Prostate gland (tissue), 2 donors: ENCODE results near the gene CCDC93. TPM values are rescaled to one million over a fixed set of nuclear protein-coding genes. Genes with fewer than 3 reads are reported as not detected.

Source experiments
- DNase-seq: peaks from one replicate; pipeline ENCODE4 v3.0.0-alpha.2; 2019; ENCODE audit warnings: low spot score
- H3K27ac ChIP-seq, 2 donors: fragments of 200-600 bp; sonication (generic); 2 replicates each; pipeline ENCODE4 v1.5.1; 2017 to 2019
- H3K27me3 ChIP-seq: fragments of 200-600 bp; sonication (generic); replicated peaks from 2 replicates; pipeline ENCODE4 v1.5.1; 2019; ENCODE audit not compliant: insufficient read depth
- H3K36me3 ChIP-seq, 2 donors: fragments of 200-600 bp; sonication (generic); 1 replicate in 1 of 2; 2 replicates in 1 of 2; pipeline versions ENCODE4 v1.5.1 to v1.8.1; 2017 to 2019
- H3K4me1 ChIP-seq: fragments of 200-600 bp; sonication (generic); replicated peaks from 2 replicates; pipeline ENCODE4 v1.5.1; 2019
- H3K4me3 ChIP-seq, 2 donors: fragments of 200-600 bp; sonication (generic); 2 replicates each; pipeline ENCODE4 v1.5.1; 2017 to 2019
- H3K9me3 ChIP-seq: fragments of 200-600 bp; sonication (generic); 2 replicates; pipeline ENCODE4 v1.5.1; 2017
- CTCF ChIP-seq, 4 experiments: fragments of 200-600 bp in 2 of 4; fragments of 450-650 bp in 2 of 4; sonication (generic) in 2 of 4; IDR thresholded peaks; 1 replicate in 3 of 4; 2 replicates in 1 of 4; pipeline ENCODE4 v1.5.1; 2016 to 2019; ENCODE audit warnings: antibody characterized with exemption in 4 of 4, mild to moderate bottlenecking in 2 of 4, moderate library complexity in 2 of 4
- POLR2A ChIP-seq: fragments of 450-650 bp; IDR thresholded peaks from one replicate; pipeline ENCODE4 v1.6.1; 2016; ENCODE audit warnings: antibody characterized with exemption, mild to moderate bottlenecking
- POLR2AphosphoS5 ChIP-seq: sonication (generic); formaldehyde crosslinking; IDR thresholded peaks from one replicate; pipeline ENCODE4 v1.6.1; 2017; ENCODE audit warnings: antibody characterized with exemption
- WGBS: methylation state at CpG from one replicate; pipeline ENCODE4 v1.1.5; 2018; 5-methylcytosine and 5-hydroxymethylcytosine counted together
- intact Hi-C: fragments of 100-400 bp; cut with DNase I; formaldehyde crosslinking; loops from one replicate; pipeline ENCODE4 v1.14.2; 2022
- total RNA-seq, 2 donors: library from RNA; depleted of rRNA; stranded (reverse); fragments of >200 nt; gene quantifications; one replicate each; pipeline ENCODE4 v1.1.0, GENCODE V29; 2016

The CCDC93 gene
- total RNA-seq, 2 donors from 2014 or later = 9.6 to 39.8 TPM

DNA sequence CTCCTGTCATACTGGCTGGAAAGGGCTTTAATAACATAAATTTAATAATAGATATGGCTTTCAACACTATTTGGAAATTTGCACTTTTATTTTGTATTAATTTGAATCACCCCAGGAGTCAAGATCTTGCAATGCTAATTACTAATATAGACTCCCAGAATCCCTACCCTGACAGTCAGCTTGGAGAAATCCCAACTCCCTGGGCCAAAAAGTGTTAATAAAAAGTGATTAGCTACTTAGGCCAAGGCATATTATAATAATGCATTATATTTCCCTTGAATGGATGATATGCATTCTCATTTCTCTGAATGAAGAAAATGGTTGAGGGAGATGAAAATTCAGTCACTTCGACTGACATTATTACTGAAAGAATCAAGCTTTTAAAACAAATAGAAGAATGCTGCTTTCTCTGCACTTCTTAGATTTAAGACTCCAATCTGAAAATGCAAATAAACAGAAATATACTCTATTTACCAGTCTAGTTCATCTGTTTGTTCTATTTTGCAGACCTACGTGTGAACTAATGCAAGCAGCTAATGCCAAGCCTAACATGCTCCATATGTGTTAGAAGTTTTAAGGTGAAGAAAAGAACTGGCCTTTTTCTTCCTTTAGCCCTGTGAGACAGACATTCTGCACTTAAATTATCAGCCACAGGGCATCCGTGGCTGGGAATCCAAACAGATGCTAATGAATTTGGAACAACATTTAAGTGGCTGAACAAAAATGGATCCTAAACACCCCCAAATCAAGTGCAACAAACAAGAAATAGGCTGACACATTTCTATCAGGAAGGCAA, 40.5 kb upstream of the CCDC93 start:
- Histone ChIP-seq H3K27ac (no peak overlapping the region), H3K4me1 (no peaks in the 10 kb centered on the region), H3K9me3 (no peaks in the 10 kb centered on the region), H3K36me3 (no peaks in the 10 kb centered on the region), H3K27me3 (no peaks in the 10 kb centered on the region), H3K4me3 (no peak overlapping the region)
- TF ChIP-seq CTCF (IDR thresholded peaks at IDR 0.05) = no peak
- TF ChIP-seq POLR2AphosphoS5 = no peak
- no peak for TF ChIP-seq POLR2A
- 43% methylated on average over 3 of the region's 3 CpGs for WGBS
- DNase-seq = no peak
- intact Hi-C loops = no loop called here

- no peak for TF ChIP-seq CTCF (IDR thresholded peaks at IDR 0.05)
- Histone ChIP-seq H3K9me3 (no peaks in the 10 kb centered on the region), H3K4me3 (no peak overlapping the region), H3K4me1 (no peaks in the 10 kb centered on the region), H3K36me3 (no peaks in the 10 kb centered on the region), H3K27me3 (no peaks in the 10 kb centered on the region), H3K27ac (no peak overlapping the region)
- 91% methylated on average over 7 of the region's 7 CpGs for WGBS
- intact Hi-C loops = no loop called here
- DNase-seq = no peak
These were observed 39.8 kb upstream of the CCDC93 start for GRCh38 chr2:118053681-118054080.

DNA sequence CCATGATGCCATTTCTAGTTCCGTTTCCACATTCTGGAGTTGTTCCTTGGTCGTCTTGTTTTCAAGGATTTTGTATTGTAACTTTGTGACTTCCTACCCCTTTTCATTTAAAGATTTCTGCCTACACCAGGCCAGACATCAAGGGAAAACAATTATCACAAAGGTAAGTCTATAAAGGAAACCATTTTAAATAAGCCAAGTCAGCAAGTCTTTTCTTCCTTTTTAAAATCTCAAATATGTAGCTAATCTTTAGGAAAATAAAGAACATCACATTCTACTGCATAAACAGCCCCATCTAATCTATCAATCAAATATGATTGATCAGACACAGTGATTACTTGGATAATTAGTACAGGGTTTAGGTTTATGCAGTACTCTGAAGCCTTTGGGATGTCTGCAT, 38.6 kb upstream of the CCDC93 start:
- 95% methylated on average over 2 of the region's 2 CpGs for WGBS
- no peak for DNase-seq
- Histone ChIP-seq H3K36me3 (no peaks in the 10 kb centered on the region), H3K27ac (no peak overlapping the region), H3K4me3 (no peak overlapping the region), H3K4me1 (no peaks in the 10 kb centered on the region), H3K27me3 (no peaks in the 10 kb centered on the region), H3K9me3 (no peaks in the 10 kb centered on the region)
- intact Hi-C loops = no loop called here
- TF ChIP-seq POLR2AphosphoS5 (no peak), CTCF (IDR thresholded peaks at IDR 0.05) (no peak), POLR2A (no peak)

GRCh38 chr2:118051826-118052358, 38.0 kb upstream of the CCDC93 start:
- intact Hi-C loops = no loop called here
- TF ChIP-seq CTCF (IDR thresholded peaks at IDR 0.05) = no peak
- no peak for TF ChIP-seq POLR2AphosphoS5
- no peak for TF ChIP-seq POLR2A
- H3K27me3 ChIP-seq = no peaks in the 10 kb centered on the region
- no peak overlapping the region for H3K4me3 ChIP-seq
- 93% methylated on average over 3 of the region's 3 CpGs for WGBS
- H3K9me3 ChIP-seq = no peaks in the 10 kb centered on the region
- no peaks in the 10 kb centered on the region for H3K4me1 ChIP-seq
- no peak for DNase-seq
- H3K36me3 ChIP-seq = no peaks in the 10 kb centered on the region
- H3K27ac ChIP-seq = no peak overlapping the region

GRCh38 chr2:118050974-118051373, 37.1 kb upstream of the CCDC93 start:
- Histone ChIP-seq H3K4me3 (no peak overlapping the region), H3K27me3 (no peaks in the 10 kb centered on the region), H3K4me1 (no peaks in the 10 kb centered on the region), H3K36me3 (no peaks in the 10 kb centered on the region), H3K27ac (no peak overlapping the region), H3K9me3 (no peaks in the 10 kb centered on the region)
- DNase-seq = no peak
- 52% methylated on average over 2 of the region's 2 CpGs for WGBS
- TF ChIP-seq POLR2A (no peak), POLR2AphosphoS5 (no peak), CTCF (IDR thresholded peaks at IDR 0.05) (no peak)
- intact Hi-C loops = no loop called here
